GM18507 (cell line): Measurements from ENCODE around the gene SQSTM1.

Experiments
- DNase-seq: peaks from one replicate; pipeline ENCODE4 v3.0.0; 2011; ENCODE audit warnings: low read depth; ENCODE audit not compliant: insufficient read length; ENCODE audit errors: extremely low spot score
- FAIRE-seq: peaks from 2 replicates; lab custom pipeline; 2011; peaks lifted over from hg19 to GRCh38; lab: Jason Lieb, UNC

SQSTM1 gene

DNA sequence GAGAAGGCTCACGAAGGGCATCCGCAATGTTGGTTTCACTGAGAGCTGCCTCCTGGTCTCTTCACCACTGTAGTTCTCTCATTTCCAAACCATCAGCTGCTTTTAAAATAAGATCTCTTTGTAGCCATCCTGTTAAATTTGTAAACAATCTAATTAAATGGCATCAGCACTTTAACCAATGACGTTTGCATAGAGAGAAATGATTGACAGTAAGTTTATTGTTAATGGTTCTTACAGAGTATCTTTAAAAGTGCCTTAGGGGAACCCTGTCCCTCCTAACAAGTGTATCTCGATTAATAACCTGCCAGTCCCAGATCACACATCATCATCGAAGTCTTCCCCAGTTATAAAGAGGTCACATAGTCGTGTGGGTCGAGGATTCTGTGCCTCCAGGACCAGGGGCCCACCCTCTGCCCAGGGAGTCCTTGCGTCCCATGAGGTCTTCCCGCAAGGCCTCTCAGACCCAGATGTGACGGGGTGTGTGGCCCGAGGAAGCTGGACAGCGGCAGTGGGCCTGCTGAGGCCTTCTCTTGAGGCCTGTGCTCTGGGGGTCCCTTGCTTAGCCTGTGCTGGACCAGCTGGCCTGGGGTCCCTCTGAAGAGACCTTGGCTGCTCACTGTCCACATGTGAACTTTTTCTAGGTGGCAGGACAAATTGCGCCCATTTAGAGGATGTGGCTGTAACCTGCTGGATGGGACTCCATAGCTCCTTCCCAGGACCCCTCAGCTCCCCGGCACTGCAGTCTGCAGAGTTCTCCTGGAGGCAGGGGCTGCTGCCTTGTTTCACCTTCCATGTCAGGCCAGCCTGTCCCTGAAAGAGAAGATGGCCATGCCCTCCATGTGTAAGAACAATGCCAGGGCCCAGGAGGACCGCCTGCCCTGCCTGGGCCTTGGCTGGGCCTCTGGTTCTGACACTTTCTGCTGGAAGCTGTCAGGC, 16.6 kb downstream of the SQSTM1 start:
- no peak for FAIRE-seq

DNA sequence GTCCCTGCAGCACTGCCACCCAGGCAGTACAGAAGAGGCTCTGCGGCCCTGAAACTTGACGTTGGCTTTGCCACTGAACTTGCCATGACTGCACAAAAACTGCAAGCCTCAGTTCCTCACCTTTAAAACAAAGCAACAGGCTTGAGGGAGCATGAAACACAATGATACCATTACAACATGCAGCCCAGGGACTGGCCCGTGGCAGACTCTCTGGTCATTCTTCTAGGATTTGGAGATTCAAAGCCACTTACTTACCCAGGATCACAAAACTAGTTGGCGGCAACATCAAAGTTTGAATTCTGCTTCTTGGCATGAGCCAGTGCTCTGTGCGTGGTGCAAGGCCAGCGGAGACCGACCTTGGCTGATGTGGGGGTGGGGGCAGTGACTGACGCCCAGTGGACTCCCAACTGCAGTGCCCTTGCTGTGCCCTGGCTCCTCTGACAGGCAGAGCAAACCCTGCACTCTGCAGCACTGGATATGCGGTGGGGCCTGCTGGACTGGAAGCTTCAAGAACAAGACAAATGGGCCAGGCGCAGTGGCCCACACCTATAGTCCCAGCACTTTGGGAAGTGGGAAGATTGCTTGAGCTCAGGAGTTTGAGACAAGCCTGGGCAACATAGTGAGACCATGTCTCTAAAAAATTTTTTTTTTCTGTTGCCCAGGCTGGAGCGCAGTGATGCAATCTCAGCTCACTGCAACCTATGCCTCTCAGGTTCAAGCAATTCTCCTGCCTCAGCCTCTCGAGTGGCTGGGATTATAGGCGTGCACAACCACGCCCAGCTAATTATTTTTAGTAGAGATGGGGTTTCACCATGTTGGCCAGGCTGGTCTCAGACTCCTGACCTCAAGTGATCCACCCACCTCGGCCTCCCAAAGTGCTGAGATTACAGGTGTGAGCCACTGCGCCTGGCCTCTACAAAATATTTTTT, 18.9 kb downstream of the SQSTM1 start:
- no peak for FAIRE-seq
- no peak for DNase-seq

More for the DNA sequence above, 16.6 kb downstream of the SQSTM1 start:
- no peak for DNase-seq

DNA sequence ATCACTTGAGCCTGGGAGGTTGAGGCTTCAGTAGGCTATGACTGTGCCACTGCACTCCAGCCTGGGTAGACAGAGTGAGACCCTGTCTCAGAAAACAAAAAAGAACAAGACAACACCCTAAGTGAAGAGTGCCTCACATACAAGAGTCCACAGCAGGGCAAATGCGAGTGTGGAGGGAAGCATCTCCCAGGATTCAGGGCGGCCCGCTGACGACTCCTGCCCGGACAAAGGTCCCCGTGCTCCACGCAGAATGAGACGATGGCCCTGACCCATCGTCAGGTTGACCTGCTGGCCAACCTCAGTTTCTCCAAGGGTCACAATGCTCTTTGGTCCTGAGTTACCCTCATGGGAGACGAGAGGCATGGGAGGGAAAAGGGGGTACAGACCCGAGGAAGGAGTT, 19.6 kb downstream of the SQSTM1 start:
- DNase-seq, result no peak
- FAIRE-seq, result no peak

DNA sequence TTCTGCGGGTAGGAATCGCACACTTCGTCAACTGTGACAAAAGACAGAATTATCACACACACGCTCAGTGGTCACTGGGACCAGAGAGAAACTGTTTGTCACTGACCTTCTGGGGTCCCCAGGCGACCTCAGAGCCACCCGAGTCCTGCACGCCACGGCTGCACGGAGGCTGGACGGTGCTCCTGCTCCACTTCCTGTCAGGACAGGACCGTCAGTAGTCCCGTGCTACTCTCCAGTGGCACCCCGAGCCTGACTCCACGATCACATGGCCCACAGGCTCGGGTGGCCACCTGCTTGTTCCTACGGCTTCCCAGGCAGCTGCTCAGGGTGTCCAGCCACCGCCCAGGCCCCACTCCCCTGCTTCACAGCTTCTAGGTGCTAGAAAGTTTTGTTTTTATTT, 20.1 kb downstream of the SQSTM1 start:
- FAIRE-seq (no peak), DNase-seq (no peak)

DNA sequence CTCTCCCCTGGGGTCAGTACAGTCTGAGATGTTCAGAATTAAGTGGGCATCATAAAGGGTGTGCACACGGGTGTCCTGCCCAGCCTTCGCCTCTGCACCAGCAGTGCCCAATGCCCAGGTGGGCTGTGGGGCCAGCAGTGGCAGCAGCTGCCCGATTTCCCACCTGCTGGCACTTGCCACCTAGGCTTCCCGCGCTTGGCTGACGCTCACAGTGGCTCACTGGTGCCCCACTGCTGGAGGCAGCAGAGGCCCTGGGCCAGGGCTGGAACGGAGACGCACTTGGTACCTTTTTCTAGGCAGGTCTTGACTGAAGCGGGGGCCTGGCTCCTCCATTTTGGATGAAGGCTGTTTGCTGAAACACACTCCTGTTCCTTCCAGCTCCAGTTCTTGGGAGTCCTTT, 20.9 kb downstream of the SQSTM1 start:
- FAIRE-seq (no peak), DNase-seq (no peak)

DNA sequence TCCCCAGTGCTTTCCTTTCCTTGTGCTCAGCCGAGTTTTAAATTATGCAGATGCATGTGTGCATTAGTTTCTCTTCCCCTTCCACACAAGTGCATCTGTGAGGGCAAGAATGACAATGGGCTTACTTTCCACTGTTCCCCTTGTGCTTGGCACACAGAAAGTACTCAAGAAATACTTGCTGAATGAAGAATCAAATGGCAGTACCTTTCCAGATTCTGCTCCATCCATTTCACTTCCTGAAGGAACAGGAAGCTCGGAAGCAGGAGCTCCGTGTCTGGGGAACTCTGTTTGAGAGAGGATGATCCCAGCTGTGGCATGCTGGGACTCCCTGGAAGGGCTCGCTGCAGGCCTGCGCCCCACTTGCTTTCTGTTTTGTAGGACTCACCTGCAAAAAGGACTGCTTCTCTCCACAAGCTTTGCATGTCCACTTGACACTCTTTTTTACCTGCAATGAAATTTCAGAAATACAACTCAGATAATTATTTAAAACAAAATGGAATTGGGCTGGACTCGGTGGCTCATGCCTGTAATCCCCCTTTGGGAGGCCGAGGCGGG, 32.4 kb downstream of the SQSTM1 start:
- no peak for DNase-seq
- FAIRE-seq, result peak; percentile 86

DNA sequence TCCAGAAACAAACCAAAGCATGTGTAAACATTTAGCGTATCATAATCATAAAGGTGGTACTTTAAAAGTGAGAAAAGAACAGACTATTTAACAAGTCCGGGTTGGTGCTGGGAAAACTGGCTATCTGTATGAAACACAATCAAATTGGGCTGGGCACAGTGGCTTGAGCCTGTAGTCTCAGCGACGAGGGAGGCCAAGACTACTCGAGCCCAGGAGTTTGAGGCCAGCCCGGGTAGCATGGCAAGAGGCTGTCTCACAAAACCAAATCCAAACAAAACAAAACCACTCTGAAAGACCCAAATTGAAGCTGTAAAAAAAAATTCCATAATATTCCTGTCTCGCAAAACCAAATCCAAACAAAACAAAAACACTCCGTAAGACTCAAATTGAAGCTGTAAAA, 33.7 kb downstream of the SQSTM1 start:
- FAIRE-seq (no peak), DNase-seq (no peak)

DNA sequence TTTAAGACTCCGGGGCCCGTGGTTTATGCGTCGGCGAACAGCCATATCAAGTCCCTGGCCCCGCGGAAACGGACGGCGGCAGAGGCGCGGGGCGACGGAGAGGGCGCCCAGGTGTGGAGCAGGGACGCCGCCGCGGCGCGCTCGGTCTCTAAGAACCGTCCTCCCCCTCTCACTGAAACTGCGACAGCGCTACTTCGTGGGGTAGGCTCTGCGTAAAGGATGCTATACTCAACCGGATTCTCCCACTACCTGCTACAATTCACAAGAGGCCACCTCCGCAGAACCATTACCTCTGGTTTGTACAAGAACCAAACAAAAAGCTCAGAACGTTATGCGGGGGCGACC, 37.5 kb downstream of the SQSTM1 start:
- DNase-seq (no peak), FAIRE-seq (no peak)

DNA sequence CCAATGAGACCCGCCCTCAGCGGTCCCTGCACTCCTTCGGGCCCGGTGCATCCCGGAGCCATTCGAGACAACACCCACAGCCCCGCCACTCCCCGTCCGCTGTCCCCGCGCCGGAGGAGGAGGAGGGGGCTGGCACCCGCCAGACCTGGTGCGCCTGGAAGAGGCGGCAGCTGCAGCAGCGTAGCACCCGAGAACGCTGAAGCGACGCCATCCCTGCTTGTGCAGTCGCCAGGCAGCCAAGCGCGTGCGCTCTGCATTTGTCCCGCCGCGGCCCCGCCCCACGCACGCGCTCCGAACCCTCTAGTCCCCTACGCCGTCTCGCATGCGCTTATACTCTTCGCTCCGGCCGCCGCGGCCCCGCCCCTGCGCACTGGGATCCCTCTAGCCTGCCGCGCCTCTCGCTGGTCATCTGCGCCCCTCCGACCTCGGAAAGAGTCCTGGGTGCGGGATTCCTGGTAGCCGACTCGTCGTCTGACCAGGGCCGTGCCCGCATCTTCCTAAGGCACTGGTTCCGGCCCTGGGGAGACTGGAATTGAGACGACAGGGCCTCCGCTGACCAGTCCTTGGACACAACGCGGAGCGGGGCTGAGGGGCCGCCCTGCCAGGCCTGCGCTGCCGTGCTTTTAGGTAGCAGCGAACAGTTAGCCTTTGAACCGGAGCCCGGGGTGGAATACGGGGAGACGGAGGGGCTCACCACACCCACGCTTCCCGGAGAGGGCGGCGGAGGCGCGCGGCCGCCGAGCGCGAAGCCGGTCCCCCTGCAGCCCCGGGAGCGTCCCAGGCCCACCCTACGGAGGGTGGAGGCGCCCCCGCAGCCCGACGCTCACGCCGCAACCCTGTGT, 38.1 kb downstream of the SQSTM1 start, which contains the start of gene MRNIP:
MRNIP (minus strand) TSS at position 232 of the 842 bp plus-strand sequence; CDS start at position 211, 21 bp downstream.
- peak; percentile 93 for FAIRE-seq
- DNase-seq, result peak; percentile 90

DNA sequence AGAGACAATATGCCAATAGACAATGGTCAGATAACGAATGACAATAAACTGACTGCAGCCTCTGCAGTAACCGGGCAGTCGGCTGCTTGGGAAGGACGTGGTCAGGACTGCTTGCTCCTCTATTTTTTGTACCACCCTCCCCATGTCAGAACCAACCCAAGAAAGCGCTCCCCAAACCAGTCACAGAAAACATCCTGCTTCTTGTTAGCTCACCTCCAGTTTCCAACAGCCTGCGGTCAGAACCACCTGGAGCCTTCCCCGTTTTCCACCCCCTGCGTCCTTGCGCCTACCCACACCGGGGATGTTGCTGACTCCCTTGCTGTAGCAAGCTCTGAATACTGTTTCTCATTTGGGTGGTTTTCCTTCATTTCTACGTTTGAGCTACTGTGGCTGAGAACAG, 39.6 kb downstream of the SQSTM1 start:
- no peak for FAIRE-seq
- no peak for DNase-seq

DNA sequence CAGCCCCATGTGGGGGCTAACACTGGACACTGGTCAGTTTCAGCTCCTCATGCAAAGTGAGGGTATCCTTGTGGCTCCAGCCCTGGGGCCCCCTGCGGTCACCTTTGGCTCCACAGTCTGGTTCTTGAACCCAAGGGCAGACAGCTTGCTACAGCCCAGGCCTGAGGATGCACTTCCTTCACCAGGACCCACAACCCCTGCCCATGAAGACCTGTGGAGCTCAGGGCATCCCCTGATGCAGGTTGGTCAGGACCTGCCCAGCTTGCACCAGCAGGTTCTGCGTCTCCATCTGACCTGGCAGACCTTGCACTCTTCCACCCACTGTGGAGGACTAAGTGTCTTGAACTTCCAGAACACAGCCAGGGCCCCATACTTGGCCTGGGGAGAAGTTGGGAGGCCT, 41.6 kb downstream of the SQSTM1 start:
- FAIRE-seq, result no peak
- DNase-seq, result no peak

DNA sequence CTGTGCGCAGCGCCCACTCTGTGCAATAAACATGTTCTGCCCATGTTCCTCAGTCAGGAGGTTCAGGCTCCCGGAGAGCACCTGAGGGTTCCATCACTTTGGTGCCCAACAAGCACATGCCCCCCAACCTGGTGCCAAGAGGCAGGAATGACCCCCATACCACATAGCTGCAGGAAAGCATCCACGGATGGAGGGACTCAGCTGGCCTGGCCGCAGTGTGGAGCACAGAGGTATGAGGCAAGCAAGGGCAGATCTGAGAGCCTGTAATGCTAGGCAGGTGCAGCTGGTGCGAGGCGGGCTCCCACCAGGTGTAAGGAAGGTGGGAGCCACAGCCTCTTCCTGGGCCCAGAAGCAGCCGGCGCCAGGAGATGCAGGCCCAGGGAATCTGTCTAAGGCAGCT, 42.2 kb downstream of the SQSTM1 start:
- FAIRE-seq (no peak), DNase-seq (no peak)

DNA sequence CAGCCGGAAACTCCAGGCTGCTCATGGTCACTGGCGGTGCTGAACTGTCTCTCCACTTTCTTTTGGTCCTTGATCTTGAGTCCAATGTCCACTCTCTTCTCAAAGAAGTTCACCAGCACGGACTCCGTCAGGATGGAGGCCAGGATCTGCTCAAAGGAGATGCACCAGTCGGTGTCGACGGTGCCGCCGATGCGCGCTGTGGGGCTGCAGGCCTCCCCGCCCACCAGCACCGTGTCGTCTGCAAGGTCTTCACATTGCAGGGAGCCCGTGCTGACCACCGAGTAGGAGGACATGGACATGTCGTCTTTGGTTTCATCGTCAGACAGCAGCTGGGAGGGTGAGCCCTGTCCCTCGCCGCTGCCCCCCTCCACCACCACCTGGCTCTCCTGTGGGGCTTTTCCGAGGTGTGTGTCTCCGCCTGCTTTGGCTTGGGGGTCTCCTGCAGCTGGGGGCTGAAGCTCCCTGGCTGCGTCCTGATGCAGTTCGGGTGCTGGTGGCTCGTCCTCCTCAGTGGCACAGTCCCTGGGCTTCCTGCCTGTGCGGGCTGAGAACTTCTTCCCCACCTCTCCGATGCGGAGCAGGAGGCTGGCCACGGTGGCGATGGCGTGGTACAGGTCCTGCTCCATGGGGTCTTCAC, 42.9 kb downstream of the SQSTM1 start:
- DNase-seq (no peak), FAIRE-seq (no peak)

DNA sequence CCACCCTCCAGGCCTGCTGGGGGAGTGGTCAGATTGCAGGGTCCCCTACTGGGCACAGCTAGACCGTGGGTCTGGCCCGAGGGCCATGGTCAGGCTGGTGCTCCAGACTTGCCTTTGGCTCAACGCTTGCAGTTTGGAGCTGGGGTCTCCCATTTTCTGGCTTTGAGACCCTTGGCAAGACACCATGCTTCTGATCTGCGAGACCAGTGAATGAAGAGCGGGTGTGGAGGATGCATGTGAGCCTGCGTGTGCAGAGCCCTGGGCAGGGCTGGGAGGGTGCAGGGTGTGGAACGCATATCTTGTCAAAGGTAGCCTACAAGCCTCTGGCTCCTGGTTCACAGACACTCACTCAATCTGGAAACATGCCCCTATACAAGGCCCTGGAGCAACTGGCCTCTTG, 44.0 kb downstream of the SQSTM1 start:
- no peak for FAIRE-seq
- DNase-seq, result no peak

DNA sequence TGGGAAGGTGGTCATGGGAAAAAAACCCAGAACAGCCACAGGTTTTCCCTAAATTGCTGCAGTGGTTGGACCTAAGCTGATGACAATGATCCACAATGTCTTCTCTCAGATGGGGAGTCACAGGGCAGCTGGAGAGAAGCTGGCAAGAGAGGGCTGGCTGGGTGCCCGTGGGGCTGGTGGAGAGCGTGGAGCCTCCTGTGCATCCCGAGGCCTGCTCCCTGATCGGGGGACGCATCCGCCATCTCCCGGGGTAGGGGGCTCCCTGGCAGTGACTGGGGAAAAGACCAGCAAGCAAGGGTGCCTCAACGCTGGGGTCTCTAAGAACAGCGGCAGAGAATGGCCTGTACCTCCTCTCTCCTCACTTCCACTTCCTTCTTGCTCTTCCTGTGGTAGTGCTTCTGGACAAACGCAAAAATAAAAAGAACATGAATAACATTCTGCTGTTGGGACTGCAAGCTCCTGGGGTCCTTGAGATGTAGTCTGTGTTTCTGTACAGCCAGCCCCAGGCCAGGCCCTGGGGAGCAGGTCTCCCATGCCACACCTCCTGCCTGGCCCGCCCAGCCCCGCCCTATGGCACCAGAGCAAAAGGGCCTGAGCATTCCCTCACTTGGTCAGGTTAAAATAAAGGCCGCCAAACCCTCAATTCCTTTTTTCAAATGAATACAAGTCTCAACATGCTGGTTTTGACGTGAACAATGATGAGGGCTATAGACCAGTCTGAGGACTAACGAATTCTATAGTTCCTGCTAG, 45.0 kb downstream of the SQSTM1 start:
- DNase-seq (no peak), FAIRE-seq (no peak)

DNA sequence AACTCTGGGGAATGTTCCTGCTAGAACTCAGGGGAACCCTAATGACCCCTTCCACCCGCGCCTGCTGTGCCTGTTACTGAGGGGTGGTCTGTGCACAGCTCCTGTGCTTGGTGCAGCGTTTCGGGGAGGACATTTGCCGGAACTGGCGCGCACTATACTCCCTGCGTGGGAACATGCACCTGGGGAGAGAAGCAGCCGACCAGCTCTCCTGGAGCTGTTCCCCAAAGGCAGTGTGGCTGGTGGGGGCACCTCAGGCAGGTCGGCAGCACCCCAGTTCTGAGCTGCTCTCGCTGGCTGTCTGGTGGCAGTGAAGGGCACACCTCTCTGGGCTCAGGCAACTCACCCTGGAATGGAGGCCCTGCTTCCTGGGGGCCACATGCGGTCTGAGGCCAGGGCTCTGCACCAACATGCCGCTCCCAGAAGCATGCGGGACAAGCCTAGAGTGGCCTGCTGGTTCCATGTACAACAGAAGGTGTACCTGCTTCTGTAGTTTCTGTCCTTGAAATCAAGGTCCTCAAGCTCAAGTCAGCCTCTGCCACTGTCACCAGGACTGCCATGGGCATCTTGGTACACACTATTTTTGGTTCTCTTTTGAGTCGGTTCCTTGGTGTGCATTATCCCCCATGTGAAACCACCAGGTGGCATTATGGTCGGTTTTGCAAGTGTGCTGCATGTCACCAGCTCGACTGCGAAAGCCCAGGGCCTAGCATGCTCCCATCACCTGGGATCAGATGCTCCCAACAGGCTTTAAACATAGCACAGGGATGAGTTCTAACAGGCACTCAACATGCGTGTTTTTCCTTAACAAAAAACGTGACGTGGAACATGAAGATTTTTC, 45.8 kb downstream of the SQSTM1 start:
- DNase-seq (no peak), FAIRE-seq (no peak)

DNA sequence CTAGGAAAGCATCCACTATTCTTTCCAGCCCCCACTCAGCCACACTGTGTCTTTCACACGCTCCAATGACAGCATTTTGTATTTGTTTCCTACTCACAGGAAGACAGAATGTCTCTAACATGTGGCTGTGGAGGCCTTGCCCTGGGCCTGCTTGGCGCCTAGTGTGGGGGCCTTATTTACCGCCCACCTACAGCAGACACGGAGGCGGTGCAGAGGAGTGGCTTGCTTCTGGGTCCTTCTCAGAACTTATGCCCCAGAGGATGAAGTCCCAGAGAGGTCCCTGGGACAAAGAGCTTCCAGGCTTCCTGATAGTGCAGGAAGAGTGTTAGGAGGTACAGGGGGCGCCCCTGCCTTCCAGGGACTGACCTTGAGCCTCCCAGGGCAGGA, 46.4 kb downstream of the SQSTM1 start:
- DNase-seq (no peak), FAIRE-seq (no peak)
